Tibial artery (tissue), 4 donors: ENCODE data around the gene NTMT1.

ENCODE experiments used
- DNase-seq, 2 donors: peaks; one replicate each; pipeline ENCODE4 v3.0.0-alpha.2; 2019
- H3K27ac ChIP-seq, 2 donors: fragments of 200-600 bp; sonication (generic) in 1 of 2; 1 replicate in 1 of 2; 2 replicates in 1 of 2; pipeline ENCODE4 v1.5.1; 2018 to 2019; ENCODE audit warnings: mild to moderate bottlenecking in 1 of 2
- H3K27me3 ChIP-seq, 2 donors: fragments of 200-600 bp; sonication (generic) in 1 of 2; one replicate each; pipeline versions ENCODE4 v1.5.1 to v1.6.0; 2016 to 2019
- H3K36me3 ChIP-seq, 3 donors: fragments of 200-600 bp; sonication (generic) in 2 of 3; one replicate each; pipeline ENCODE4 v1.5.1; 2016 to 2019; ENCODE audit warnings: mild to moderate bottlenecking in 2 of 3
- H3K4me1 ChIP-seq, 4 donors: fragments of 200-600 bp; sonication (generic) in 2 of 4; 1 replicate in 3 of 4; 2 replicates in 1 of 4; pipeline ENCODE4 v1.5.1; 2016 to 2019
- H3K4me3 ChIP-seq, 2 donors: fragments of 200-600 bp; sonication (generic) in 1 of 2; 1 replicate in 1 of 2; 2 replicates in 1 of 2; pipeline ENCODE4 v1.5.1; 2018 to 2019; ENCODE audit warnings: mild to moderate bottlenecking in 2 of 2
- H3K9me3 ChIP-seq, 3 donors: fragments of 200-600 bp; sonication (generic) in 1 of 3; one replicate each; pipeline ENCODE4 v1.5.1; 2016 to 2019
- CTCF ChIP-seq, 2 experiments: fragments of 200-600 bp in 1 of 2; fragments of 450-650 bp in 1 of 2; IDR thresholded peaks; one replicate each; pipeline ENCODE4 v1.5.1; 2017 to 2019; ENCODE audit warnings: antibody characterized with exemption in 2 of 2, mild to moderate bottlenecking in 1 of 2, moderate library complexity in 1 of 2
- intact Hi-C: fragments of 100-400 bp; cut with DNase I; formaldehyde crosslinking; loops from one replicate; pipeline ENCODE4 v1.15.0; 2023; ENCODE audit warnings: low total_unique reads

Gene NTMT1

GRCh38 chr9:129675620-129676019 is 49.7 kb downstream of the NTMT1 start:
- H3K9me3 ChIP-seq: no peaks in the 10 kb centered on the region
- H3K4me3 ChIP-seq: no peak overlapping the region
- H3K27ac ChIP-seq: peak overlapping the region in 1 of 2 donors; percentile 56
- H3K36me3 ChIP-seq: no peaks in the 10 kb centered on the region
- H3K27me3 ChIP-seq: no peaks in the 10 kb centered on the region
- TF ChIP-seq CTCF (IDR thresholded peaks at IDR 0.05): no peak
- DNase-seq: no peak
- H3K4me1 ChIP-seq: peaks cover 0 to 62% (median 26%) of the 10 kb centered on the region in 4 donors
- intact Hi-C loops: loop anchor here (10.0 kb wide), 1 partner anchor 1059 kb away; no protein-coding TSS in a partner anchor

- intact Hi-C loops: loop anchor here (10.0 kb wide), 1 partner anchor 1059 kb away; no protein-coding TSS in a partner anchor
- no peak for TF ChIP-seq CTCF (IDR thresholded peaks at IDR 0.05)
- peaks cover 0 to 55% (median 26%) of the 10 kb centered on the region in 4 donors for H3K4me1 ChIP-seq
- no peaks in the 10 kb centered on the region for H3K27me3 ChIP-seq
- H3K4me3 ChIP-seq: no peak overlapping the region
- no peaks in the 10 kb centered on the region for H3K36me3 ChIP-seq
- peak overlapping the region; percentile 32 to 56 for H3K27ac ChIP-seq
- H3K9me3 ChIP-seq: no peaks in the 10 kb centered on the region
- no peak for DNase-seq
Measured at GRCh38 chr9:129676287-129676686, 50.3 kb downstream of the NTMT1 start.

GRCh38 chr9:129676975-129677374 is 51.0 kb downstream of the NTMT1 start:
- no peaks in the 10 kb centered on the region for H3K27me3 ChIP-seq
- intact Hi-C loops: loop anchor here (10.0 kb wide), 1 partner anchor 1058 kb away; no protein-coding TSS in a partner anchor
- H3K9me3 ChIP-seq: no peaks in the 10 kb centered on the region
- peaks cover 0 to 48% (median 21%) of the 10 kb centered on the region in 4 donors for H3K4me1 ChIP-seq
- peak; percentile 62 to 85 for DNase-seq
- H3K27ac ChIP-seq: peak overlapping the region; percentile 32 to 56
- no peak overlapping the region for H3K4me3 ChIP-seq
- no peaks in the 10 kb centered on the region for H3K36me3 ChIP-seq
- TF ChIP-seq CTCF (IDR thresholded peaks at IDR 0.05): peak in 1 of 2 experiments; percentile 9

- DNase-seq: no peak
- H3K4me1 ChIP-seq: peaks cover 0 to 43% (median 20%) of the 10 kb centered on the region in 4 donors
- H3K4me3 ChIP-seq: no peak overlapping the region
- TF ChIP-seq CTCF (IDR thresholded peaks at IDR 0.05): no peak
- H3K27me3 ChIP-seq: no peaks in the 10 kb centered on the region
- H3K36me3 ChIP-seq: no peaks in the 10 kb centered on the region
- H3K27ac ChIP-seq: peak overlapping the region; percentile 32 to 37
- H3K9me3 ChIP-seq: no peaks in the 10 kb centered on the region
- intact Hi-C loops: loop anchor here (10.0 kb wide), 1 partner anchor 1057 kb away; no protein-coding TSS in a partner anchor
Measured at GRCh38 chr9:129677456-129677855, 51.5 kb downstream of the NTMT1 start.

GRCh38 chr9:129678844-129679243 is 52.9 kb downstream of the NTMT1 start:
- Histone ChIP-seq H3K27me3 (no peaks in the 10 kb centered on the region), H3K36me3 (no peaks in the 10 kb centered on the region), H3K4me1 (peaks cover 0 to 35% (median 19%) of the 10 kb centered on the region in 4 donors), H3K9me3 (no peaks in the 10 kb centered on the region), H3K4me3 (no peak overlapping the region), H3K27ac (no peak overlapping the region)
- DNase-seq: no peak
- TF ChIP-seq CTCF (IDR thresholded peaks at IDR 0.05): no peak
- intact Hi-C loops: loop anchor here (10.0 kb wide), 1 partner anchor 1056 kb away; no protein-coding TSS in a partner anchor
